Skeletal muscle cell (primary cell): ENCODE data around the gene EPS15.
A peak's percentile ranks its signal among the peaks of the same experiment; 100 is the strongest.

Source experiments
- DNase-seq: peaks from one replicate; pipeline ENCODE4 v3.0.0-alpha.2; 2010; ENCODE audit warnings: low read depth
- H3K4me3 ChIP-seq: 2 replicates; pipeline ENCODE4 v1.5.1; 2011; ENCODE audit warnings: low read depth, mild to moderate bottlenecking, control low read depth, low read length, moderate library complexity

EPS15 gene

DNA sequence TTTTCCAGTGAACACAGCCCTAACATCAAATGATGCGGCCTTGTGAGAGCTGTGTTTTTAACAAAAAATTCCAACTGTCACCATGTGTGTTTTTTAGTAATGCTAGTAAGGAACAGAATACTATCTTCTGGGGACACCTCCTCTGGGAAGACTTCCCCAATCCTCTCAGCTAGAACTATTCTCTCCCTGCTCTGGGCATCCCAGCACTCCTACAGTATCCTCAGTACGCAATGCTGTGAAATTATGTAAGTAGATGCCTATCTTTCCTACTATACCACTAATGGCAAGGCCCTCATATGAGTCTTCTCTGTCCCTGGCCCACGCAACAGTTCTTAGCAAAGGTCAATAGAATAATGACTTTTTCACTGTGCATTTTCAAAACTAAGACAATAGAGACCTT is 169.2 kb downstream of the EPS15 start:
- H3K4me3 ChIP-seq, result no peak overlapping the region
- DNase-seq, result no peak

DNA sequence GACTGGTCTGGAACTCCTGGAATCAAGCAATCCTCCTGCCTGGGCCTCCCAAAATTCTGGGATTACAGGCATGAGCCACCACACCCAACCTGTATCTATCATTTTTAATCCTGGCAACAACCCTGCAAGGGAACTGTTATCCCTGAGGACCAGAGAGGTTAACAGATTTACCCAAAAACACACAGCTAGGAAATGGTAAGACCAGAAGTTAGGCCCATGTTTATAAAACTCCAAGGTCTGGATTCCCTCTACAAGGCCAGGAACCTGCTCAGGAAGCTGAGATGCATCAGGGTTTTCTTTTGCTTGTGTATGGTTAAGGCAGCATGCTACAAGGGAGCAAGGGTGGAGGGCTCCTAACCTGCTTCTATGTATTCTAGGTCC is 170.9 kb downstream of the EPS15 start:
- no peak for DNase-seq
- H3K4me3 ChIP-seq, result no peak overlapping the region

DNA sequence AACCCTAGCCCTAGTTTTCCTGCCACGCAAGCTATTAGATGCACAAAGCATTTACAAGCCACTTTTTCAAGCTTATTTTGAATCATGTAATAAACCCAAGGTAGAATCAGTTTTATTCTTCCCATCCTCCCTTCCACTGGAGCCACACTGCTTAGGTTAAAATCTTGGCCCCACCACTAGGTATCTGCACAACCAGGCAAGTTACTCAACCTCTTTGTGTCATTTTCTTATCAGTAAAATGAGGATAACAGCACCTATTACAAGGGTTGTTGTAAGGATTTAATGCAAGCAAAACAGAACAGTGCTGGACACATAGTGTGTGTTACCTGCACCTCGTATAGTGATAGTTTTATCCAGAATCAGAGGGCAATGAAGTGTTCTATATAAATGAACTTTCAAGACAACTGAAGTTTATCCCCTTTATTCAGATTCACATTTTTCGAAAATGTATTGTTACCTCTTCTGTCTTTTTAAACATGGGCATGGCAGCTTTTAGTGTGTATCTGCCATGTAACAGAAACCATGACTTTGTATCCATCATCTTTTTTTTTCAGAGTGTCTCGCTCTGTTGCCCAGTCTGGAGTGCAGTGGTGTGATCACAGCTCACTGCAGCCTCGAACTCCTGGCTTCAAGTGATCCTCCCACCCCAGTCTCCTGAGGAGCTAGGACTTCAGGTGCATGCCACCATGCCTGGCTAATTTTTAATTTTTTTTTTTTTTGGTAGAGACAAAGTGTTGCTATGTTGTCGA is 171.5 kb downstream of the EPS15 start:
- no peak for DNase-seq
- no peak overlapping the region for H3K4me3 ChIP-seq

DNA sequence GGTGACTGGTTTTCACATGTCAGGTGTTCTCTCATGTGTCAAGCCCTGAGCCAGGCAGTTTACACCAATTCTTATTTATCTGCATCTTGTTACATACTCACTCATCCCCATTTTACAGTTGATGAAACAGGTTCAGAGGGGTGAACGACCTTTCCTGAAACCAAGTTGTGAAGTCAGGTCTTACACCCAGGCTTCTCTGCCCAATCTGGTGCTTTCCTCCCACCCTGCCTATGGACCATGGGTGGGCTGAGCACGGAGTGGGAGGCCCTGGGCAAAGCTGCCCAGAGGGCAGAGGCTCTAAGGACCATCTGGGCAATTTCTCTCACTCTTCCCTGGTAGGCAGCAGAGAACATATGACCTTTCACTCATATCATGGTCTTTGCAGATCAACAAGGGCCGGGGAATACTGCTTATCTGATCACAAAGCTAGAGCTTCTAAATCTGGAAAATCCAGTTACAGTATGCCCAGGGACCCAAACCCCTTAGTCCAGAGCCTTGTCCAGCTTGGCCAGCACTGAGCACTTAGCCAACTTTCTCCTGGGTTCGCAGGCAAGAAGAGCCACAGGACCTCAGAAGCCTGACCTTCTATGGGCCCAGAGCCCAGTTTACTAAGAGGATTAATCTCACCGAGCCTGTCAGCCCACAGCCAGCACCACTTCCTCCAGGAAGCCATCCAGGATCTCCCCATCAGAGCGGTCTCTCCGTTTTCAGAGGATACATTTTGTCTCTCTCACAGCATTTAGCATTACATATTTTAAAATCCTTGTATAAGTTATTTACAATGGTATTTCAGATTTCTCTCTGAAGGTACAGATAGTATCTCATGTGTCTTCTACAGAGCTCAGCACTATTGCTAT is 172.8 kb downstream of the EPS15 start:
- H3K4me3 ChIP-seq, result no peak overlapping the region
- no peak for DNase-seq

DNA sequence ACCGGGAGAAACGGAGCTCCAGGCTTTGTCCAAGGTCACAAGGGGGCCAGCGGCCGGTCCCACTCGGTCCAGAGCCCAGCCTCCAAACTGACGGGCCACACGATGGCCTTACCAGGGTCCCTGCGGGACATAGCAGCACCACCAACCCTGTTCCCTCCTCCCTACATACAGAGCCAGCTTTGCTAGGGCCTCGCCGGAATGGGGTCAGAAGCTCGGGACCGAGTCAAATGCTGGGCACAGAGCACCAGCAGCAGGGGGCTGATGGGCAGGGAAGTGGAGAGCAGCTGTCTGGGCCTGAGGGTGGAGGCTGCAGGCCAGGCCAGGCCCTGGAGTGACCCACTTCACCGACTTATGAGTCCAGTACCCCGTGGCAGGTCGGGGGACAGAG is 173.8 kb downstream of the EPS15 start:
- no peak overlapping the region for H3K4me3 ChIP-seq
- DNase-seq, result no peak

DNA sequence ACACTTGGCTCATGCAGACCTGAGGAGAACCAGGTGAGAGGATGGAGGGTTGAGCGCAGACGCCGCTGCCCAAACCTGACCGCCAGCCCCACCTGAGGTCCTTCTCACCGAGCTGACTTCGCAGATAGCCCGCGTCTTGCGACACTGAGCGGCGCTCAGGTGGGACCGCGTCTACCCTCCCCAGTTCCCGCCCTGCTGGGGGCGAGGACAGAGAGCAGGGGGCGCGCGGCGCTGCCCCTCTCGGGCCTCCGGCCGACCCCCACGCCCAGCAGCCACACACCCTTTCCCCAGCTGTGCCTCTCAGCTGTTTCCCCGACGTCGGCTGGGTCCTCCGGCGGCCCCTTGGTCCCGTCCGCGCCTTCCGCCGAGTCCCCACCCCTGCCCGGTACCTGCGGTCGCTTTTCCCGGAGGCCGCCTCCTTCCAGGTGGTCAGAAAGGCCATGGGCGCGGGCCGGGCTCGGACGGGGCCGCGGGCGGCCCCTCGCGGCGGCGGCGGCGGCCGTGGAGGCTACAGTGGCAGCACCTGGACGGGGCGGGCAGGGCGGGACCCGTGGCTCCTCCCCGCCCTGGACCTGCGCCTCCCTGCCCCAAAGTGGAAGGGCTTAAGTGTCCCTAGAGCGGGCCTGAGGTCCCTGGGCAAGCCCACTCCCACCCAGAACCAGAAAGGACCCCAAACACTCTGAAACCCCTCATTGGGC is 174.3 kb downstream of the EPS15 start:
- peak overlapping the region; percentile 7 for H3K4me3 ChIP-seq
- DNase-seq, result no peak

DNA sequence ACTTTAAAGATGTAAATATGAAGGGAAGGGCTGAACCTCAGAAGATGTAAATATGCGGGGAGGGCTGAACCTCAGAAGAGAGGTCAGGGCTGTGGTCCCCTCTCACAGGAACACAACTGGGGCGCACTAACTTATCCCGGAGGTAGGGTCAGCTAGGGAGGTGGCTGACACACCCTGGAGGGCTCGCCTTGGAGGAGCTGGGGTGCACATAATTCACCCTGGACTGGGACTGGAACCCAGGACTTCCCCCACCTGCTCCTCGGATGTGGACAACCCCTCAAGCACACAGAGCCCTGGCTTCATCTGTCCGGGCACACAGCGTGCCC is 174.8 kb downstream of the EPS15 start:
- no peak overlapping the region for H3K4me3 ChIP-seq
- DNase-seq, result no peak

DNA sequence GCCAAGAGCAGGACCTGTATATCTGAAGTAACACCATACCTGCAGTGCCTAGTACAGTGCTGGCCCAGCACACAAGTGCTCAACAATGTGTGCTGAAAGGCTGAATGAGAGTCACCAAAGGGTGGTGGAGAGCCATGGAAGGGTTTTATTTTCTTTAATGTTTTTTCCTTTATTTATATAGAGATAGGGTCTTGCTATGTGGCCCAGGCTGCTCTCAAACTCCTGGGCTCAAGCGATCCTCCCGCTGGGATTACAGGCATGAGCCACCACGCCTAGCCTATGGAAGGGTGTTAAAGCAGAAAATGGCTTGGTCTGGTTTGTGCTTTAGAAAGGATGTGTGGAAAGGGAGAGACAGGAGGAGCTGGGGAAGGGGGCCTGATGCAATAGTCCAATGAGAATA is 175.4 kb downstream of the EPS15 start:
- no peak for DNase-seq
- no peak overlapping the region for H3K4me3 ChIP-seq

DNA sequence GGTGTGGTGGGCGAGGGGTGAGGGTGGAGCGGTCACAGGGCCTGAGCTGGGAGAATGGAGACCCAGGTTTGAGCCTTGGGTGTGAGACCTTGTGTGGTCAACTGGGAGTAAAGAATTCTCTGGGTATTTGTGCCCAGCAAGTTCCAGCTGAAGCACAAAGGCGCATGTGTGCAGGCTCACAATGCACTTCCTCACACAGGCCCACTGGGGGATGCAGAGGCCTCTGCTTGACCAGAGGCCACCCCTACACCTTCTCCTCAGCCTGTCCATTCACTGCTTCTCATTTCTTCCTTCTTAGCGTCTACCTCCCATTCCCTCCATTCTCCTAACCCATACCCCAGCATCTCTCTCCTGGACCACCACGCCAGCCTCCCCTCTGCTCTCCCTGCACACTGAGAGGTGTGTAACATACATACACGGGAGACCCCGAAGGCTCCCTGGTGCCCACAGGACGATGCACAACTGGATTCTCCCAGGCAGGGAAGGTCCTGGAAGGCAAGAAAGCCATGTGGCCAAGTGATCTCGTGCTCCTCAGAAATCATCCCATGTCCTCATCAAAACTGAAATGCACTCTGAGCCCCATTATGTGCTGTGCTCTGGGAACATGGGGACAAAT is 176.4 kb downstream of the EPS15 start:
- no peak overlapping the region for H3K4me3 ChIP-seq
- no peak for DNase-seq

DNA sequence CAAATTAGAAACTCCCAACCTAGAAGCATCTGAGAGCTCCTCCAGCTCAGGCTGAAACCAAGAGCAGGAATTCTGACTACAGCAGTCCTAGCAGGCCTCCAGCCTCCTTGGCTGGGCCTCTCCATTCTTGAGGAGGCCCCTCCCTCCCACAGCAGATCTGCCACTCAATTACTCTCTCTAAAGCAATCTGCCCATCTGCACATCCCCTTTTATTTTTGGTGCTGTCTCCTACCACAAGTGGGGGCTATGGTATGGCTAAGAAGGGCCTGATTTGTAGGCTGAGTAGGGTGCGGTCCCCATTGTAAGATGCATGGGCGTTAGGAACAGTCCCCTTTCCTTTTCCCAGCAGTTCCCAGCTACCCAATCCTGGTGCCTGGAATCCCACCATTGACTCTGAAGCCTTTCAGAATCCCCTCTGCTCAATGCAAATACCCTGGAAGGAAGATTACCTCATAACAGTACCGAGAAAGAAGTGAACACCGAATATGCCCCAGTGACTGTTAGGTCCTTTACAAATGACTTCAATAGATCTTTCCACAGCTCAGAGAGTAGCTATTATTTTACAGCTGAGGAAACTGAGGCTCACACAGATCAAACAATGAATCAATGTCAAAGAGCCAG is 177.1 kb downstream of the EPS15 start:
- no peak for DNase-seq
- no peak overlapping the region for H3K4me3 ChIP-seq

DNA sequence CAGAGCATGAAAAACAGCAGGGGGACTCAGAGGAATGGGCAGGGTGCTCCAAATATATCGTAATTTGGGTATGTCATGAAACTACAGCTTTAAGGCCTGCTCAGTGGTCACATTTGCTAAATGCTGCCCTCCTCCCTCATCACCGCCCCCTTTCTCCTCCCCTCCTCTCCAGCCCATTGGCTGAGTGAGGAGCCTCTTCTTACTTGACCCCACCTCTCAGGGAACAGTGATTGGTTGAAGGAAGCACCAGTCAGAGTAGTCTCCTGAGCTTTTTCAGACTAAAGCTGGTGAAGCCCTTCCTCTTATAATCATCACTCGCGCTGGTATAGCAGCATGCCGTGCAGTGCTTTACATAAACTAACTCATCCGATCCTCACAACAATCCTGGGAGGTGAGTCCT is 178.7 kb downstream of the EPS15 start:
- no peak for DNase-seq

DNA sequence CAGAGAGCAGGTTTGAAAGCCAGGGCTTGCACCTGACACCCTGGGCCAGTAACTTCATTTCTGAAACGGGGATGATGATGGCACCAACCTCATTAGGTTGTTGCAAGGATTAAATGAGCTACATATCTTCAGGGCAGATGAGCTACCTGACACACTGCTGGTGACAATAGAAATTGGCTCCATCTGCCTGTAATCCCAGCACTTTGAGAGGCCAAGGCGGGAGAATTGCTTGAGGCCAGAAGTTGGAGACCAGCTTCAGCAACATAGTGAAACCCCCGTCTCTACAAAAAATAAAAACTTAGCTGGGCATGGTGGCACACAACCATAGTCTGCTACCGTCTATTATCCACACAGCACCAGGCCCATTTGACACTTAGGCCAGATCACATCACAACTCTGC is 182.4 kb downstream of the EPS15 start:
- no peak for DNase-seq
- H3K4me3 ChIP-seq, result no peak overlapping the region

More for the DNA sequence above, 178.7 kb downstream of the EPS15 start:
- H3K4me3 ChIP-seq, result no peak overlapping the region

DNA sequence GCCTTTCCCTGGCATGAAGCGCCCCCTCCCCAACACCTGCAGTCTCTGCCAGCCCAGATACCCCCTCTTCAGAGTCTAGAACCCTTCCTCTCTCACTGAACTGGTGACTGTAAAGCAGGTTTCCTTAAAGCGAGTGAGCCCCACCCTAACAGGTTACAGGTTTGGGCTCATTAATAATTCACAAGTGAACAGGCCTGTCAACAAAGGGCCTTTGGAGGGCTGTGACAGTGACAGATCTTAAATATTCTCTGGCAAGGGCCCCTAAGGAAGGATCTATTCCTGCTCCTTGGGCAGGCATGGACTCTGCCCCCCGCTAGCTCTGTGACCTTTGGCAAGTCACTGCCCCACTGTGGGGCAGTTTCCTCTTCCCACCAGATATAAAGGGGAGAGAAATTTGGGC is 183.1 kb downstream of the EPS15 start:
- no peak for DNase-seq
- no peak overlapping the region for H3K4me3 ChIP-seq

DNA sequence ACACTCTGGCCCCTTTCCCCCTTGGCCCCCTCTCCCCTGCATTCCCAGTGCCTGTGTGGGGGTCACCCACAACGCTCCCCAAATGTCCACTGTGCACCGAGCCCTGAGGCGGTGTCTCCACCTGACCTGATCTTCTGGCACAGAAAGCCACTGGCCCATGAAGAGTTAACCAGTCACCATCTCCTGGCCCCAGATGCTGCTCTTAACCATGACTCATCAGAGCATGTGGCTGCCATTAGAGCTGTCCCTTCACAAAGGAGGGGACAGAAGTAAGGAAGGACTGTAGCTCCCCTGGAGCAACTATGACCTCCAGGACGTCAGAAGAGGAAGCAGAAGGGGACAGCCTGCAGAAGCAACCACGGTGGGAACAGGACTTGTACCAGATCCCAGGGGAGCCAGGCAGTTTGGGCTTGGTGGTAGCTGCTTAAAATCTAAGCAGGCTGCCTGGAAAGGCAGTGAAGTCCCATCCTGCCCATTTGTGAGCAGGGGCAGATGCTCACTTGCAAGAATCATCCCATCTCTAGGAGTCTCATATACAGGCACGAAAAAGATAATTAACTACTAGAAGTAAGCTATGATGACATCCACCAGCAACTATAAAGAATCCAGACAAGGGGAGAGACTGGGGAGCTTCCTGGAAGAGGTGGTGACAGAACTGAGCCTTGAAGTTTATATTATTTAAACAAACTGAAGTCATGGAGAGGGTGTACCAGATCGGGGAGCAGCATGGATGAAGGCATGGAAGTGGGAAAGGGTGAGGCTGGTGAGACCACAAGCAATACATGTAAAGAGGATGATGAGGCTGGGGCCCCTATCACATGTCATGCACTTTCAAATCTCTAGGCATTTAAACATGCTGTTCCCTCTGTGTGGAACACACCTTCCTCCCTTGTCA is 187.6 kb downstream of the EPS15 start:
- no peak overlapping the region for H3K4me3 ChIP-seq
- no peak for DNase-seq

DNA sequence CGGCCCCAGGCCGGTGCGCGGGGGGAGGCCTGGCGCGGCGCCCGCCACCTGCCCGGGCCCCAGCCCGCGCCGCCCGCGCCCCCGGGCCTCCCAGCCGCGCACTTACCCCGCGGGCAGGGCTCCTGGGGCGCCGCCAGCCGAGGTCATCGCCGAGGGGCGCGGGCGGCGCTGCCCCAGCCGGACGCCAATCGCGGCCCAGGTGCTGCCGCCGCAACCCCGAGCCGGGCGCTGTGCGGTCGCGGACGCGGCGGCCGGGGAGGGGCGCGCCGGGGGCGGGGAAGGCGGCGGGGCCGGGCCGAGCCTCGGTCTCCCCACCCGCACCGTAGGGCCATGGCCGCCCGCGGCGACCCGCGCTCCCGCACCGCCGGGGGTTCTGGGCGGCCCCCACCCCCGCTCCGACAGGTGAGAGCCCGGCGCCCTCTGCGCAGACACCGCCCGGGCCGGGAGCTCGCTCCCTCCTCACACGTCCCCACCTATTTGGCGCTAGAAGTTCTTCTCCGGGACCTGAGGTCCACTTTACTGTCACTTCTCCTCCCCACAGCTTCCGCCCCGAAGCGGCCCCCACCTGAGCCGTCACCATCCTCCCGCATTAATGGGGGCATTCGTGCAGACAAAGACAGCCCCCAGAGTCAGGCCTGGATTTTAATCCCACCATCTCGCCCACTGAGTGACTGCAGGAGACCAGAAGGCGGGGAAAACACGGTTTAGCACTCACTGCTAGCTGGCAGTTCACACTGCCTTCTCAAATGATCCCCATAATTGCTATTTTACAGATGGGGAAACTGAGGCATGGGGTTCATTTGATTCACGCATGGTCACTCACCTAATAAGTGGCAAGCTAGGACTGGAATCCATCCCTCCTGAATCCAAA is 188.5 kb downstream of the EPS15 start, which contains the start of gene TTC39A:
TSS of gene TTC39A (minus strand) at position 232 of the 871 bp plus-strand sequence. CDS start at position 147, 85 bp downstream.
- DNase-seq, result no peak
- peak within 1 kb of the TSS; percentile 39 for H3K4me3 ChIP-seq

DNA sequence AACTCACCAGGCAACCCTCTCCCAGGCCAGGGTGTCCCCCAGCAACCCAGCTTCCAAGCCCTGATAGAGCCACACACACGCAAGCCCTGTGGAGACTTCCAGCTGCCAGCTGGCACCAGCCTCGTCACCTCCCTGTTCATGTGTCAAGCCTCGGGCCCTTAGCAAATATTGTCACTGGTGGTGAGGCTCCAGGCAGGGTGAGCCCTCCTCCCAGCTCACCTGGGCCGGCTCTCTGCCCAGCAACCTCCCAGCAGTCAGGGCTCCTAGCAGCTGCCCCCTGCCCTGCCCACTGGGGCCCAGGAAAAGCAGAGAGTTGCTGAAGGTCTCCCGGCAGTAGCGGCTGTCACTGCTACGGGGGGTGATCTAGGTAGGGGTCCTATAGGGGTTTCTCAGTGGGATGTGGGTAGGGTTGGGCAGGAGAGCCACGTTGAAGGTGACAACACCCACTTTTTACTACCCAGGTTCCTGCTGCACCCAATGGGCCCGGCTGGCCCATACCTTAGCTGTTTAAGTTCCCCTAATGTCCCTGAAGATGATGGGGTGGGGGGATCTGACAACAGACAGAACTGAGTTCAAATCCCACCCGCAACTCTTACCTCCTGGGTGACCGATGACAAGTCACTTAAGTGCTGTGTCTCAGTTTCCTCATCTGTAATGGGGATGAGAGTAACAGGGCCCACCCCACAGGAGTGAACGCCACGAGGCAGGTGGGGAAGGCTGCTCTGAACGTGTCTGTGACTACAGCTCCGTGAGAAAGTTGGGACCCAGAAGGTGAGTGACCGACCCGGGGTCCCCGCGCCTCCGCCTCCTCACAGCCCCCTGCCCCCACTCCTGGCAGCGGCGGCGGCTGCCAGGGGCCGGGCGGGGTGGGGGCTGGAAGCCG is 189.4 kb downstream of the EPS15 start:
- DNase-seq, result no peak
- peak overlapping the region; percentile 6 for H3K4me3 ChIP-seq

DNA sequence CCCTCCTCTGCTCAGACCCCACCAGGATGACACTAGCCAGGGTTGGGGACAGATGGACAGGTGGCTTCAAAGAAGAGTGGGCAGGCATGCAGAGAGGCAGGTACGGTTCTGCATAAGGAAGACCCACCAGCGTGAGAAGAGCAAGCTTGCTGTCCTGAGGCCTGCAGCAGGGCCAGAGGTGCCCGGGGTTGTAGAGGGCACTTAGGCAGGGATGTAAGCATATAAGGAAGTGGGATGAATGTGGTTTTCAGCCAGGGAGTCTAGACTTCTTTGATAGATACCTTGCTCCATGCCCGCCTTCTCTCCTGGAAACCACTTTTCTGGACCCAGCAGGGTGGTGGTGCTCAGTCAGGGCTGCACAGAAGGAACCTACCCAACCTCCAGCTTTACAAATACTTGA is 190.1 kb downstream of the EPS15 start:
- H3K4me3 ChIP-seq, result no peak overlapping the region
- no peak for DNase-seq
